ENCODE data around the gene SCGN.

The SCGN gene

GRCh38 chr6:25697537-25698340, 45.7 kb downstream of the SCGN start:
- no peak overlapping the region for H3K4me3 ChIP-seq (ENCODE audit: low read depth in 1 of 5, low read length in 5 of 5)
- H3K36me3 ChIP-seq (ENCODE audit: control insufficient read depth in 5 of 5, insufficient read depth in 5 of 5, low read length in 5 of 5): no peaks in the 10 kb centered on the region
- no peaks in the 10 kb centered on the region for H3K4me1 ChIP-seq (ENCODE audit: control insufficient read depth in 5 of 5, insufficient read depth in 5 of 5, low read length in 5 of 5)
- H3K27ac ChIP-seq (ENCODE audit: low read depth, low read length): no peak overlapping the region
- no peak overlapping the region for H3K9ac ChIP-seq (ENCODE audit: low read length in 5 of 5)
- no peaks in the 10 kb centered on the region for H3K9me3 ChIP-seq (ENCODE audit: control insufficient read depth in 5 of 5, low read length in 5 of 5)
- no peaks in the 10 kb centered on the region for H3K27me3 ChIP-seq (ENCODE audit: control insufficient read depth in 5 of 5, insufficient read depth in 4 of 5, low read length in 5 of 5)

GRCh38 chr6:25698631-25699030, 46.6 kb downstream of the SCGN start:
- H3K9me3 ChIP-seq (ENCODE audit: control insufficient read depth in 5 of 5, low read length in 5 of 5): no peaks in the 10 kb centered on the region
- H3K4me3 ChIP-seq (ENCODE audit: low read depth in 1 of 5, low read length in 5 of 5): no peak overlapping the region
- no peak overlapping the region for H3K9ac ChIP-seq (ENCODE audit: low read length in 5 of 5)
- no peaks in the 10 kb centered on the region for H3K4me1 ChIP-seq (ENCODE audit: control insufficient read depth in 5 of 5, insufficient read depth in 5 of 5, low read length in 5 of 5)
- no peaks in the 10 kb centered on the region for H3K36me3 ChIP-seq (ENCODE audit: control insufficient read depth in 5 of 5, insufficient read depth in 5 of 5, low read length in 5 of 5)
- H3K27ac ChIP-seq (ENCODE audit: low read depth, low read length): no peak overlapping the region
- H3K27me3 ChIP-seq (ENCODE audit: control insufficient read depth in 5 of 5, insufficient read depth in 4 of 5, low read length in 5 of 5): no peaks in the 10 kb centered on the region

- Histone ChIP-seq H3K27ac (ENCODE audit: low read depth, low read length) (no peak overlapping the region), H3K4me3 (ENCODE audit: low read depth in 1 of 5, low read length in 5 of 5) (no peak overlapping the region), H3K4me1 (ENCODE audit: control insufficient read depth in 5 of 5, insufficient read depth in 5 of 5, low read length in 5 of 5) (no peaks in the 10 kb centered on the region), H3K36me3 (ENCODE audit: control insufficient read depth in 5 of 5, insufficient read depth in 5 of 5, low read length in 5 of 5) (no peaks in the 10 kb centered on the region), H3K9me3 (ENCODE audit: control insufficient read depth in 5 of 5, low read length in 5 of 5) (no peaks in the 10 kb centered on the region), H3K27me3 (ENCODE audit: control insufficient read depth in 5 of 5, insufficient read depth in 4 of 5, low read length in 5 of 5) (no peaks in the 10 kb centered on the region), H3K9ac (ENCODE audit: low read length in 5 of 5) (no peak overlapping the region)
Observed at GRCh38 chr6:25699649-25700048, 47.6 kb downstream of the SCGN start.

GRCh38 chr6:25700761-25701160, 48.7 kb downstream of the SCGN start:
- Histone ChIP-seq H3K4me3 (ENCODE audit: low read depth in 1 of 5, low read length in 5 of 5) (no peak overlapping the region), H3K9ac (ENCODE audit: low read length in 5 of 5) (no peak overlapping the region), H3K9me3 (ENCODE audit: control insufficient read depth in 5 of 5, low read length in 5 of 5) (no peaks in the 10 kb centered on the region), H3K27ac (ENCODE audit: low read depth, low read length) (no peak overlapping the region), H3K4me1 (ENCODE audit: control insufficient read depth in 5 of 5, insufficient read depth in 5 of 5, low read length in 5 of 5) (no peaks in the 10 kb centered on the region), H3K27me3 (ENCODE audit: control insufficient read depth in 5 of 5, insufficient read depth in 4 of 5, low read length in 5 of 5) (no peaks in the 10 kb centered on the region), H3K36me3 (ENCODE audit: control insufficient read depth in 5 of 5, insufficient read depth in 5 of 5, low read length in 5 of 5) (no peaks in the 10 kb centered on the region)

- Histone ChIP-seq H3K4me1 (ENCODE audit: control insufficient read depth in 5 of 5, insufficient read depth in 5 of 5, low read length in 5 of 5) (peaks cover 0 to 8% (median 0%) of the 10 kb centered on the region in 5 donors), H3K9ac (ENCODE audit: low read length in 5 of 5) (no peak overlapping the region), H3K36me3 (ENCODE audit: control insufficient read depth in 5 of 5, insufficient read depth in 5 of 5, low read length in 5 of 5) (no peaks in the 10 kb centered on the region), H3K4me3 (ENCODE audit: low read depth in 1 of 5, low read length in 5 of 5) (no peak overlapping the region), H3K9me3 (ENCODE audit: control insufficient read depth in 5 of 5, low read length in 5 of 5) (no peaks in the 10 kb centered on the region), H3K27me3 (ENCODE audit: control insufficient read depth in 5 of 5, insufficient read depth in 4 of 5, low read length in 5 of 5) (no peaks in the 10 kb centered on the region), H3K27ac (ENCODE audit: low read depth, low read length) (no peak overlapping the region)
Observed at GRCh38 chr6:25701807-25702206, 49.8 kb downstream of the SCGN start.

- Histone ChIP-seq H3K27ac (ENCODE audit: low read depth, low read length) (no peak overlapping the region), H3K4me3 (ENCODE audit: low read depth in 1 of 5, low read length in 5 of 5) (no peak overlapping the region), H3K27me3 (ENCODE audit: control insufficient read depth in 5 of 5, insufficient read depth in 4 of 5, low read length in 5 of 5) (no peaks in the 10 kb centered on the region), H3K4me1 (ENCODE audit: control insufficient read depth in 5 of 5, insufficient read depth in 5 of 5, low read length in 5 of 5) (peaks cover 0 to 11% (median 0%) of the 10 kb centered on the region in 5 donors), H3K9me3 (ENCODE audit: control insufficient read depth in 5 of 5, low read length in 5 of 5) (no peaks in the 10 kb centered on the region), H3K9ac (ENCODE audit: low read length in 5 of 5) (no peak overlapping the region), H3K36me3 (ENCODE audit: control insufficient read depth in 5 of 5, insufficient read depth in 5 of 5, low read length in 5 of 5) (no peaks in the 10 kb centered on the region)
Observed at GRCh38 chr6:25703005-25703404, 51.0 kb downstream of the SCGN start.

- no peak overlapping the region for H3K9ac ChIP-seq (ENCODE audit: low read length in 5 of 5)
- no peak overlapping the region for H3K27ac ChIP-seq (ENCODE audit: low read depth, low read length)
- peaks cover 0 to 11% (median 0%) of the 10 kb centered on the region in 5 donors for H3K4me1 ChIP-seq (ENCODE audit: control insufficient read depth in 5 of 5, insufficient read depth in 5 of 5, low read length in 5 of 5)
- no peaks in the 10 kb centered on the region for H3K36me3 ChIP-seq (ENCODE audit: control insufficient read depth in 5 of 5, insufficient read depth in 5 of 5, low read length in 5 of 5)
- H3K4me3 ChIP-seq (ENCODE audit: low read depth in 1 of 5, low read length in 5 of 5): no peak overlapping the region
- H3K9me3 ChIP-seq (ENCODE audit: control insufficient read depth in 5 of 5, low read length in 5 of 5): no peaks in the 10 kb centered on the region
- no peaks in the 10 kb centered on the region for H3K27me3 ChIP-seq (ENCODE audit: control insufficient read depth in 5 of 5, insufficient read depth in 4 of 5, low read length in 5 of 5)
Observed at GRCh38 chr6:25704001-25704400, 52.0 kb downstream of the SCGN start.

- Histone ChIP-seq H3K4me3 (ENCODE audit: low read depth in 1 of 5, low read length in 5 of 5) (no peak overlapping the region), H3K9ac (ENCODE audit: low read length in 5 of 5) (no peak overlapping the region), H3K27ac (ENCODE audit: low read depth, low read length) (no peak overlapping the region), H3K9me3 (ENCODE audit: control insufficient read depth in 5 of 5, low read length in 5 of 5) (no peaks in the 10 kb centered on the region), H3K36me3 (ENCODE audit: control insufficient read depth in 5 of 5, insufficient read depth in 5 of 5, low read length in 5 of 5) (no peaks in the 10 kb centered on the region), H3K27me3 (ENCODE audit: control insufficient read depth in 5 of 5, insufficient read depth in 4 of 5, low read length in 5 of 5) (no peaks in the 10 kb centered on the region), H3K4me1 (ENCODE audit: control insufficient read depth in 5 of 5, insufficient read depth in 5 of 5, low read length in 5 of 5) (peaks cover 0 to 11% (median 0%) of the 10 kb centered on the region in 5 donors)
Observed at GRCh38 chr6:25706314-25707014, 54.4 kb downstream of the SCGN start.

GRCh38 chr6:25709761-25710160, 57.7 kb downstream of the SCGN start:
- no peaks in the 10 kb centered on the region for H3K36me3 ChIP-seq (ENCODE audit: control insufficient read depth in 5 of 5, insufficient read depth in 5 of 5, low read length in 5 of 5)
- no peaks in the 10 kb centered on the region for H3K27me3 ChIP-seq (ENCODE audit: control insufficient read depth in 5 of 5, insufficient read depth in 4 of 5, low read length in 5 of 5)
- peaks cover 0 to 11% (median 0%) of the 10 kb centered on the region in 5 donors for H3K4me1 ChIP-seq (ENCODE audit: control insufficient read depth in 5 of 5, insufficient read depth in 5 of 5, low read length in 5 of 5)
- no peak overlapping the region for H3K4me3 ChIP-seq (ENCODE audit: low read depth in 1 of 5, low read length in 5 of 5)
- no peaks in the 10 kb centered on the region for H3K9me3 ChIP-seq (ENCODE audit: control insufficient read depth in 5 of 5, low read length in 5 of 5)
- no peak overlapping the region for H3K9ac ChIP-seq (ENCODE audit: low read length in 5 of 5)
- H3K27ac ChIP-seq (ENCODE audit: low read depth, low read length): no peak overlapping the region

- Histone ChIP-seq H3K4me3 (ENCODE audit: low read depth in 1 of 5, low read length in 5 of 5) (no peak overlapping the region), H3K9me3 (ENCODE audit: control insufficient read depth in 5 of 5, low read length in 5 of 5) (no peaks in the 10 kb centered on the region), H3K9ac (ENCODE audit: low read length in 5 of 5) (no peak overlapping the region), H3K4me1 (ENCODE audit: control insufficient read depth in 5 of 5, insufficient read depth in 5 of 5, low read length in 5 of 5) (peaks cover 0 to 11% (median 0%) of the 10 kb centered on the region in 5 donors), H3K27ac (ENCODE audit: low read depth, low read length) (no peak overlapping the region), H3K36me3 (ENCODE audit: control insufficient read depth in 5 of 5, insufficient read depth in 5 of 5, low read length in 5 of 5) (no peaks in the 10 kb centered on the region), H3K27me3 (ENCODE audit: control insufficient read depth in 5 of 5, insufficient read depth in 4 of 5, low read length in 5 of 5) (no peaks in the 10 kb centered on the region)
Observed at GRCh38 chr6:25710287-25710686, 58.3 kb downstream of the SCGN start.

Measured in subcutaneous abdominal adipose tissue (tissue), 5 donors.